CD4-positive, alpha-beta memory T cell (primary cell): ENCODE data around the gene TPD52L2. TPM values are rescaled to one million over a fixed set of nuclear protein-coding genes. Genes with fewer than 3 reads are reported as not detected.
A peak's percentile ranks its signal among the peaks of the same experiment; 100 is the strongest.

Experiments used
- CTCF ChIA-PET: fragments of 350-600 bp; sonication (Branson Sonifier 250); formaldehyde crosslinking; loops from one replicate; lab custom pipeline; 2021; ENCODE audit warnings: inconsistent platforms; ENCODE audit not compliant: partially characterized antibody; lab: Charles Lee
- POLR2A ChIA-PET: fragments of 350-600 bp; sonication (Branson Sonifier 250); formaldehyde crosslinking; loops from one replicate; lab custom pipeline; 2021; ENCODE audit not compliant: partially characterized antibody; lab: Charles Lee
- DNase-seq, 5 donors: peaks; one replicate each; pipeline versions ENCODE4 v3.0.0 to v3.0.0-alpha.2; 2020 to 2022; ENCODE audit warnings: mixed read lengths in 1 of 5
- H3K27ac ChIP-seq: one replicate; pipeline ENCODE4 v1.7.0; 2013; ENCODE audit warnings: low read depth, low read length
- H3K27me3 ChIP-seq: 2 replicates; pipeline ENCODE4 v1.7.0; 2013; ENCODE audit warnings: mild to moderate bottlenecking, low read length, moderate library complexity; ENCODE audit not compliant: insufficient read depth
- H3K36me3 ChIP-seq: 2 replicates; pipeline ENCODE4 v1.7.0; 2013; ENCODE audit warnings: mild to moderate bottlenecking, low read length, moderate library complexity; ENCODE audit not compliant: insufficient read depth
- H3K4me1 ChIP-seq: 2 replicates; pipeline ENCODE4 v1.7.0; 2013; ENCODE audit warnings: mild to moderate bottlenecking, low read length, moderate library complexity; ENCODE audit not compliant: insufficient read depth
- H3K4me3 ChIP-seq, 2 donors: one replicate each; pipeline ENCODE4 v1.7.0; 2013; ENCODE audit warnings: low read length in 2 of 2, mild to moderate bottlenecking in 1 of 2
- H3K9me3 ChIP-seq, 2 donors: one replicate each; pipeline ENCODE4 v1.7.0; 2013; ENCODE audit warnings: low read length in 2 of 2, control low read depth in 1 of 2; ENCODE audit not compliant: control insufficient read depth in 1 of 2
- H3K27ac Mint-ChIP-seq, 7 donors: one replicate each; pipeline ENCODE4 v1.8.0; 2020 to 2021; ENCODE audit warnings: mixed read lengths in 7 of 7, mild to moderate bottlenecking in 6 of 7, inconsistent platforms in 3 of 7, moderate library complexity in 3 of 7
- H3K27me3 Mint-ChIP-seq, 2 donors: one replicate each; pipeline ENCODE4 v1.8.0; 2020 to 2021; ENCODE audit warnings: mixed read lengths in 2 of 2
- H3K36me3 Mint-ChIP-seq, 2 donors: one replicate each; pipeline ENCODE4 v1.8.0; 2020 to 2021; ENCODE audit warnings: mixed read lengths in 2 of 2, inconsistent platforms in 1 of 2, mild to moderate bottlenecking in 1 of 2
- H3K4me1 Mint-ChIP-seq, 4 donors: one replicate each; pipeline ENCODE4 v1.8.0; 2020 to 2021; ENCODE audit warnings: mixed read lengths in 4 of 4, mild to moderate bottlenecking in 1 of 4
- H3K4me3 Mint-ChIP-seq, 8 donors: one replicate each; pipeline ENCODE4 v1.8.0; 2020 to 2021; ENCODE audit warnings: mixed read lengths in 8 of 8, mild to moderate bottlenecking in 7 of 8, moderate library complexity in 6 of 8, inconsistent platforms in 3 of 8
- H3K9me3 Mint-ChIP-seq, 8 donors: one replicate each; pipeline ENCODE4 v1.8.0; 2020 to 2021; ENCODE audit warnings: mixed read lengths in 8 of 8, mild to moderate bottlenecking in 5 of 8, inconsistent platforms in 3 of 8, moderate library complexity in 1 of 8
- intact Hi-C: fragments of 100-400 bp; cut with micrococcal nuclease; formaldehyde crosslinking; loops from one replicate; pipeline ENCODE4 v1.15.1; 2023
- polyA plus RNA-seq, 2 donors: library from polyadenylated mRNA; unstranded; fragments of 300-500 nt; fragmentation: Illumina TruSeq; gene quantifications; one replicate each; pipeline ENCODE4 v1.2.3, GENCODE V29; 2021
- total RNA-seq, 2 experiments: library from RNA; stranded (reverse); gene quantifications; one replicate each; pipeline ENCODE4 v1.2.3, GENCODE V29; 2021

TPD52L2 gene
- total and polyA plus RNA-seq, 4 experiments from 2014 or later = 44.4 to 76.1 (median 55.6) TPM

DNA sequence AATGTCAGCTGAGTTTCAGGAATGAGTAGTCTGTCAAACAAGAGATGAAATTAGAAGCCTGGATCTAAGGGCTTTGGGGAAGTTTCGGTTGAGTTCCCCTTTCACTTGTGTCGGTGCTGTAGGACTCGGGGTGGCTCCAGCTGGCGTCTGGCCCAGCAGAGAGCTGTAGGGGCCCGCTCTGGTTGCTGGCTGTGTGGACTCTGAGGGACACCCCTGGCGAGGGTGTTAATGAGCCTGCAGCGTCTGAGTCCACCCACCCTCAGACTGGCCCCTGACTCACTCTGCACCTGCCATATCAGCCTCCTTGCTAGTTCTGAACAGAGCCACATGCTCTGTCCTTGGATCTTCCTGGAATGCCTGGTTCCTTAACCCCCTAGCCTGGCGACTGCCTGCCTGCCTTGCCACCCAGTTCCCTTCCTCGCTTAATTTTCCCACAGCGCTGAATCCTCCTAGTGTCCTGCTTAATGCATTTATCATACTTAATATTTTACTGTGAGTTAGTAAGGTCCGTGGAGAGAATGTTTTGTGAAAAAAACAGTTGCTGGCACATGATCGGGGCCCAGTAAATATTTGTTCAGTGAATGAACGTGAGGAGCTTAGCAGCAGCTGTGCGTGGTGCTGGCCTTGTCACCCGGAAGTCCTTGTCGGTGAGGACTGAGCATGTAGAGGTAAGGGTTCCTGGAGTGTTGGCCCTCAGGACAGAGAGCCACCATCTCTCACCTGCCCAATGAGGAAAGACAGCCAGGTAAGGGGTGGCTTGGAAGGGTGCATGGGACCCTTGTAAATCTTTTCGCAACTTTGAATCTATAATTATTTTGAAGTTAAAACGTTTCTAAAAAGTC is 31.4 kb downstream of the TPD52L2 start:
- H3K9me3 Mint-ChIP-seq = peaks cover 0 to 2% (median 0%) of the 10 kb centered on the region in 8 donors
- no peaks in the 10 kb centered on the region for H3K9me3 ChIP-seq
- H3K36me3 Mint-ChIP-seq = peaks cover 8 to 30% of the 10 kb centered on the region in 2 donors
- H3K27ac Mint-ChIP-seq = peak overlapping the region; percentile 93 to 99 (median 97)
- POLR2A ChIA-PET = interaction anchor here (0.7 to 3.7 kb wide), 11 partner anchors 32 to 375 kb away, joined by 3 to 31 read pairs (median 4); partner anchors contain the start of genes LIME1, OPRL1, PPDPF and RGS19
- peaks cover 4% of the 10 kb centered on the region for H3K36me3 ChIP-seq
- peak in 2 of 5 donors; percentile 14 to 52 for DNase-seq
- peaks cover 62% of the 10 kb centered on the region for H3K4me1 ChIP-seq
- H3K27me3 Mint-ChIP-seq = no peaks in the 10 kb centered on the region
- peak overlapping the region; percentile 92 to 99 (median 94) for H3K4me3 Mint-ChIP-seq
- CTCF ChIA-PET = interaction anchor here (1.3 to 2.2 kb wide), 3 partner anchors 60 to 83 kb away, joined by 3 to 7 read pairs (median 3); partner anchors contain the start of genes SAMD10 and UCKL1
- H3K4me3 ChIP-seq = peak overlapping the region; percentile 44 to 81
- no peaks in the 10 kb centered on the region for H3K27me3 ChIP-seq
- H3K4me1 Mint-ChIP-seq = peaks cover 31 to 65% (median 50%) of the 10 kb centered on the region in 4 donors
- peak overlapping the region; percentile 66 for H3K27ac ChIP-seq
- intact Hi-C loops = loop anchor here (5.0 kb wide), 1 partner anchor 141 kb away; the partner anchor contains the start of gene C20orf204

DNA sequence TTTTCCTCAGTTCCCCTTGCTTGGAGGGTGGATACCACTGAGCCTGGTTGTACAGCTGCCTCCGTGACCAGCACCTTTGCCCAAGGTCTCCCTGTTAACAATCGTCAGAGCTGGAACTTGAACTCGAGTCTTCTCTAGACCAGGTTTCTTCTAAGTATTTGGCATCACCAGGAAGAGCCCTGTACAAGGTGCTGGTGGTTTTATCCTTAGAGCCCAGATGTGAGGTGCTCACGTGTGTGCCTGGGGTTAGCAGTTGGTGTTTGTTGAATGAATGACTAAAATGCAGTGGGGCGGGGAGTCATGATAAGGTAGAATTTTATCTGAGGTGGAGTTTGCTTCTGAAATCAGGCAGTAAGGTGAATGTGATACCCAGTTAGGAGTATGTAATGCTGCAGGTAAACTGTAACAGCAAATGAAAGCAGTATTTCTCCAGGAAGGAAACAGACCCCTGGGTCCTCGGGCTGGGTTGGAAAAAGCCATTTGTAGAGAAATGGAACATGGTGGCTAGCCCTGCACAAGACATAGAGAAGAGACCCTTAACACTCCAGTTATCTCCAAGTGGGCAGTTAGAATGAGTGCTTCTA is 33.0 kb downstream of the TPD52L2 start:
- peaks cover 37 to 77% (median 59%) of the 10 kb centered on the region in 4 donors for H3K4me1 Mint-ChIP-seq
- ChIA-PET POLR2A (interaction anchor here (3.7 kb wide), 1 partner anchor 58 kb away, joined by 31 read pairs; the partner anchor contains the start of gene UCKL1), CTCF (no interaction called here)
- Histone ChIP-seq H3K27me3 (no peaks in the 10 kb centered on the region), H3K9me3 (no peaks in the 10 kb centered on the region), H3K4me1 (peaks cover 76% of the 10 kb centered on the region), H3K36me3 (peaks cover 5% of the 10 kb centered on the region), H3K4me3 (no peak overlapping the region), H3K27ac (peak overlapping the region; percentile 20)
- H3K4me3 Mint-ChIP-seq = peak overlapping the region in 7 of 8 donors; percentile 18 to 73 (median 64)
- H3K27ac Mint-ChIP-seq = peak overlapping the region; percentile 52 to 85 (median 79)
- no peak for DNase-seq
- H3K27me3 Mint-ChIP-seq = no peaks in the 10 kb centered on the region
- intact Hi-C loops = loop anchor here (5.0 kb wide), 1 partner anchor 139 kb away; the partner anchor contains the start of gene C20orf204
- H3K36me3 Mint-ChIP-seq = peaks cover 8 to 31% of the 10 kb centered on the region in 2 donors
- H3K9me3 Mint-ChIP-seq = peaks cover 0 to 2% (median 0%) of the 10 kb centered on the region in 8 donors

DNA sequence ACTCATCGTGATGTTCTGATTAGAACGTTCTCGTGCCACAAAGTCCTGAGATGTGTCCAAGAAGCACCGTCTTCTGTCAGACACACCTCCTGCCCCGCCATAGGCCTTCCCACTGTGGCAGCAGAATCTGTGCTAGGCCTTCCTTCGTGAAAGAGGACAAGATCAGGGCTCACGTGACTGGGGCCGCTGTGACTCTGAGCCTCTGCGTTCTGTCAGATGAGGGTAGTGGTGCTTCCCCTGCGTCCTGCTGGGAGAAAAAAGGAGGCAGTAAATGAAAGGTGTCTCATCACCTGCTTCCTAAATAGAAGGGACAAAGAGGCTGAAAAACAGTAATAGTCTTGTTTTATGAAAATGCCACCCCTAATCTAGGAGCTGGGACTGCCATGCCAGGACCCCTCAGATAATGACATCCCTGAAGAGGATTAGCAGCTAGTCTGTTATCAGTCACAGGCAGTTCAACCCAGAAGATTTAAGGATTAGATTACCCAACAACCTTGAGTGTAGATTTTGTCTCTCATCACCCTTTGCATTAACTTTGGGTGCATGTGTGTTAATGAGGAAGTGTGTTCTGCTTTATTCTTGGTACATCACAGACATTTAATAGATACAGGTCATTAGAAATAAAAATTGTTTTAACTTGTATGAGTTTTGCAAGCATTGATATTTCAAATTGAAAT is 34.0 kb downstream of the TPD52L2 start:
- peaks cover 82% of the 10 kb centered on the region for H3K4me1 ChIP-seq
- Mint-ChIP-seq H3K9me3 (peaks cover 0 to 2% (median 0%) of the 10 kb centered on the region in 8 donors), H3K4me3 (peak overlapping the region in 4 of 8 donors; percentile 22 to 60 (median 46)), H3K4me1 (peaks cover 37 to 85% (median 63%) of the 10 kb centered on the region in 4 donors), H3K27me3 (no peaks in the 10 kb centered on the region), H3K27ac (peak overlapping the region; percentile 24 to 89 (median 63)), H3K36me3 (peaks cover 8 to 32% of the 10 kb centered on the region in 2 donors)
- H3K9me3 ChIP-seq = no peaks in the 10 kb centered on the region
- intact Hi-C loops = loop anchor here (5.0 kb wide), 1 partner anchor 138 kb away; the partner anchor contains the start of gene C20orf204
- no peak for DNase-seq
- no peaks in the 10 kb centered on the region for H3K27me3 ChIP-seq
- CTCF ChIA-PET = no interaction called here
- POLR2A ChIA-PET = no interaction called here
- peaks cover 5% of the 10 kb centered on the region for H3K36me3 ChIP-seq
- no peak overlapping the region for H3K27ac ChIP-seq
- no peak overlapping the region for H3K4me3 ChIP-seq

DNA sequence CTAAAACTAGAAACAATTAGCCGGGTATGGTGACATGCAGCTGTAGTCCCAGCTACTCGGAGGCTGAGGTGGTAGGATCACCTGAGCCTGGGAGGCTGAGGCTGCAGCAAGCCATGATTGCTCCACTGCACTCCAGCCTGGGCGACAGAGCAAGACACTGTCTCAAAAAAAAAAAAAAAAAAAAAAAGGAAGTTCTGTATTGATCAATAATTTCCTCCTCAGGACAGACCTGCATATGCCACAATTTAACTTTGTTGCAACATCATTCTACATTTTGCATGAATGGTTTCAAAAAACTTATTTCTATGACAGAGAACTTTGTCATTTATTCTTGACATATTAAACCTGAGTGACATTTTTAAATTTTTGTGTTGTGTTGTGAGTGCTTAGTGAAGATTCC is 35.3 kb downstream of the TPD52L2 start:
- Mint-ChIP-seq H3K36me3 (peaks cover 12 to 39% of the 10 kb centered on the region in 2 donors), H3K27me3 (no peaks in the 10 kb centered on the region), H3K9me3 (peaks cover 0 to 2% (median 0%) of the 10 kb centered on the region in 8 donors), H3K27ac (peak overlapping the region in 6 of 7 donors; percentile 17 to 78 (median 60)), H3K4me3 (peak overlapping the region in 3 of 8 donors; percentile 2 to 49 (median 41)), H3K4me1 (peaks cover 41 to 90% (median 64%) of the 10 kb centered on the region in 4 donors)
- H3K4me1 ChIP-seq = peaks cover 82% of the 10 kb centered on the region
- POLR2A ChIA-PET = no interaction called here
- DNase-seq = no peak
- no peaks in the 10 kb centered on the region for H3K9me3 ChIP-seq
- no peaks in the 10 kb centered on the region for H3K27me3 ChIP-seq
- peaks cover 5% of the 10 kb centered on the region for H3K36me3 ChIP-seq
- H3K4me3 ChIP-seq = no peak overlapping the region
- intact Hi-C loops = no loop called here
- CTCF ChIA-PET = interaction anchor here (1.5 kb wide), 1 partner anchor 73 kb away, joined by 3 read pairs; no protein-coding TSS in a partner anchor
- no peak overlapping the region for H3K27ac ChIP-seq

DNA sequence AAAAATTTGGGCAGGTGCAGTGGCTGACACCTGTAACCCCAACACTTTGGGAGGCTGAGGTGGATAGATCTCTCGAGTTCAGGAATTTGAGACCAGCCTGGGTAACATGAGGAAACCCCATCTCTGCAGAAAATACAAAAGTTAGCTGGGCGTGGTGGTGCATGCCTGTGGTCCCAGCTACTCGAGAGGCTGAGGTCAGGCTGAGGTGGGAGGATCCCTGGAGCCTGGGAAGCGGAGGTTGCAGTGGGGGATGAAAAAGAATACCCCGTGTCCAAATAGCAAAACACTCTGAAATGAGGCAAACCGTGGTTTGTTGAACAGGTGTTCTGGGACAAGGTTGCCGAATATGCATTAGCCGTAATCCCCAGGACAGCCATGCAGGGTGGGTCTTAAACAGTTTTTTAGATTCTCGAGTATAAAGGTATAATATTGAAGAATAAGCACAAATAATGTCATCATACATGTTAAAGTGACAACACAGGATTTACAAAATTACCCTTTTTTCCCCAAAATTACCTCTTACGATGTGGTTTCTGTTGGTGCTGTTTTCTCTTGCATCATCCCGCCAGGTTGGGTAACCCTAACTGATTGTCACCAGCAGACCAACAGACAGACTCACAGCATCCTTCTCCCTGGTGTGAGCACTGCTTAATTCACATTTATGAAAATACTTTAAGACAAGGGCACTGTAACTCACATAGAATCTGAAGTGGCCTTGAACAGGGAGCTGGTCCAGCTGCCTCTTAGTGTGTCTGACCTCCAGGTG is 38.9 kb downstream of the TPD52L2 start:
- Histone ChIP-seq H3K27me3 (no peaks in the 10 kb centered on the region), H3K27ac (no peak overlapping the region), H3K4me3 (no peak overlapping the region), H3K36me3 (peaks cover 5% of the 10 kb centered on the region), H3K4me1 (peaks cover 53% of the 10 kb centered on the region), H3K9me3 (no peaks in the 10 kb centered on the region)
- Mint-ChIP-seq H3K36me3 (peaks cover 8 to 20% of the 10 kb centered on the region in 2 donors), H3K27me3 (no peaks in the 10 kb centered on the region), H3K4me3 (peak overlapping the region in 7 of 8 donors; percentile 4 to 65 (median 39)), H3K9me3 (no peaks in the 10 kb centered on the region), H3K27ac (peak overlapping the region; percentile 70 to 93 (median 83)), H3K4me1 (peaks cover 25 to 71% (median 51%) of the 10 kb centered on the region in 4 donors)
- DNase-seq = no peak
- intact Hi-C loops = no loop called here
- ChIA-PET CTCF (no interaction called here), POLR2A (interaction anchor here (0.6 to 2.4 kb wide), 5 partner anchors 11 to 135 kb away, joined by 3 to 9 read pairs (median 3); partner anchors contain the start of gene UCKL1)

DNA sequence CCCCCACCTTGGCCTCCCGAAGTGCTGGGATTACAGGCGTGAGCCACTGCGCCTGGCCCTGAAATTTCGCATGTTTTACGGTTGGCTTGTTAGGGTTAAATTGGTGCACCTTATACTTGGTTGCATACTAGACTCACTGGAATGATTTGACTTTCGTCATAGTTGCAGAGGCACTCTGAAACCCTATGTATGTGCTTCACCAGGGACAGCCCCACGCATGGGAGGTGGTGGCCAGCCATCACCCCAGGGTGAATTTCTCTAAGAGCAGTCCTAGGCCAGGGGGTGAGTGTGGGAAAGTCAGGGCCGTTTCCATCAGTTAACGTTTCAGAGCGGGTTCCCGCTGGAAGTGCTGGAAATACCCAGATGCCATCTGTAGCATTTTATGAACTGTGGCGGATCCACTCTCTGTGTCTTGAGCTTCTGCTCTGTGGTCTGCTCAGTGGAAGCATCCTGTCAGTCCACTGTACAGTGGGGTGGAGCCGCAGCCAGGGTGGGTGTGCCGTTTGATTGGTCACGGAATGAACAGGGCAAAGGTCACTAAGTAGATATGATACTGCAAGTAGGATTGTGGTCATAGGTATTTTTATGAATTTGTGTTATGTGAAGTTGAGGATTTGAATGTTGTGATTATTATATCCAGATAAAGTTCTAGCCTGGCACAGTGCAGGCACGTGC is 43.1 kb downstream of the TPD52L2 start:
- peaks cover 43% of the 10 kb centered on the region for H3K4me1 ChIP-seq
- no peak overlapping the region for H3K27ac ChIP-seq
- no peaks in the 10 kb centered on the region for H3K36me3 ChIP-seq
- Mint-ChIP-seq H3K36me3 (peaks cover 7 to 16% of the 10 kb centered on the region in 2 donors), H3K9me3 (no peaks in the 10 kb centered on the region), H3K27ac (peak overlapping the region in 4 of 7 donors; percentile 15 to 66 (median 60)), H3K4me1 (peaks cover 28 to 66% (median 49%) of the 10 kb centered on the region in 4 donors), H3K4me3 (no peak overlapping the region), H3K27me3 (no peaks in the 10 kb centered on the region)
- H3K9me3 ChIP-seq = no peaks in the 10 kb centered on the region
- ChIA-PET CTCF (interaction anchor here (3.3 kb wide), 1 partner anchor 67 kb away, joined by 15 read pairs; no protein-coding TSS in a partner anchor), POLR2A (no interaction called here)
- intact Hi-C loops = no loop called here
- no peaks in the 10 kb centered on the region for H3K27me3 ChIP-seq
- H3K4me3 ChIP-seq = no peak overlapping the region
- no peak for DNase-seq
